K562 treated with DMSO at 1 percent for 12 hours (cell line): ENCODE measurements around the gene HRC. TPM values are rescaled to one million over a fixed set of nuclear protein-coding genes. Genes with fewer than 3 reads are reported as not detected.

ENCODE experiments used
- total RNA-seq: library from RNA; unstranded; fragments of 300-600 nt; gene quantifications from 2 replicates; pipeline ENCODE4 v1.2.3, GENCODE V29; 2022; ENCODE audit not compliant: insufficient read depth

Gene HRC
- total RNA-seq, result 5.4 and 7.7 TPM in 2 replicates

GRCh38 chr19:49155005-49155819, at the start of gene HRC:
Gene HRC, minus strand, starts transcription at chr19:49155396. Its CDS starts 159 bp downstream, at chr19:49155237.

GRCh38 chr19:49157445-49158224, 2.4 kb upstream of the HRC start, which contains the start of gene TRPM4:
Gene TRPM4, plus strand, starts transcription at chr19:49157792. Its CDS starts 75 bp downstream, at chr19:49157867.

GRCh38 chr19:49119411-49120324, 35.5 kb downstream of the HRC start, which contains the start of gene PPFIA3:
Gene PPFIA3, plus strand, starts transcription at chr19:49119544. Its CDS starts 8,330 bp downstream, at chr19:49127874.

GRCh38 chr19:49118565-49119410, 36.4 kb downstream of the HRC start, which contains the start of gene C19orf73:
Gene C19orf73, minus strand, starts transcription at chr19:49119143. Its CDS starts 121 bp downstream, at chr19:49119022.

GRCh38 chr19:49113762-49114629, 41.2 kb downstream of the HRC start, which contains the start of gene LIN7B:
Gene LIN7B, plus strand, starts transcription at chr19:49114370. Its CDS starts 35 bp downstream, at chr19:49114405.

Other genes starting within 250 kb of the HRC start
- 2.6 and 3.0 TPM in 2 replicates for gene DHDH, start 221.7 kb downstream of the HRC start, total RNA-seq
- gene BAX, start 200.5 kb downstream of the HRC start, total RNA-seq, result 81.3 and 96.0 TPM in 2 replicates
- 6,477 and 6,803 TPM in 2 replicates for gene FTL, start 190.1 kb downstream of the HRC start, total RNA-seq
- 12.2 and 21.6 TPM in 2 replicates for gene GYS1, start 162.1 kb downstream of the HRC start, total RNA-seq
- 160 and 193 TPM in 2 replicates for gene RUVBL2, start 161.5 kb downstream of the HRC start, total RNA-seq
- not detected in 2 replicates for gene LHB, start 138.3 kb downstream of the HRC start, total RNA-seq
- gene CGB3, start 131.1 kb downstream of the HRC start, total RNA-seq, result not detected in 2 replicates
- gene CGB2, start 123.5 kb downstream of the HRC start, total RNA-seq, result not detected in 2 replicates
- not detected in 2 replicates for gene CGB1, start 118.5 kb downstream of the HRC start, total RNA-seq
- not detected in 2 replicates for gene CGB5, start 111.5 kb downstream of the HRC start, total RNA-seq
- not detected in 2 replicates for gene CGB8, start 106.3 kb downstream of the HRC start, total RNA-seq
- gene CGB7, start 97.6 kb downstream of the HRC start, total RNA-seq, result not detected in 2 replicates
- not detected in 2 replicates for gene NTF4, start 90.6 kb downstream of the HRC start, total RNA-seq
- gene KCNA7, start 82.7 kb downstream of the HRC start, total RNA-seq, result 0.21 TPM in 1 of 2 replicates, not detected in the other
- gene SNRNP70, start 69.9 kb downstream of the HRC start, total RNA-seq, result 156 and 215 TPM in 2 replicates
- 15.3 and 16.5 TPM in 2 replicates for gene LIN7B, start 41.0 kb downstream of the HRC start, total RNA-seq
- gene C19orf73, start 36.3 kb downstream of the HRC start, total RNA-seq, result 1.5 and 4.2 TPM in 2 replicates
- 13.6 and 16.2 TPM in 2 replicates for gene PPFIA3, start 35.9 kb downstream of the HRC start, total RNA-seq
- 14.6 and 21.4 TPM in 2 replicates for gene TRPM4, start 2.4 kb upstream of the HRC start, total RNA-seq
- 0.47 and 3.0 TPM in 2 replicates for gene SLC6A16, start 169.8 kb upstream of the HRC start, total RNA-seq
- gene CD37, start 180.0 kb upstream of the HRC start, total RNA-seq, result 18.0 and 32.1 TPM in 2 replicates
- 10.3 and 22.8 TPM in 2 replicates for gene TEAD2, start 207.0 kb upstream of the HRC start, total RNA-seq
- gene DKKL1, start 208.5 kb upstream of the HRC start, total RNA-seq, result not detected in 2 replicates
- gene KASH5, start 232.9 kb upstream of the HRC start, total RNA-seq, result 0.62 TPM in 1 of 2 replicates, not detected in the other